K562 (cell line): Measurements from ENCODE around the gene BAIAP2. TPM values are rescaled to one million over a fixed set of nuclear protein-coding genes. Genes with fewer than 3 reads are reported as not detected.

Source experiments
- CHD7 ChIP-seq: fragments of 200-600 bp; sonication (generic); IDR thresholded peaks from one replicate; pipeline ENCODE4 v1.6.1; 2012; ENCODE audit warnings: mild to moderate bottlenecking, low read depth, low read length, inconsistent platforms
- ELK3 ChIP-seq: fragments of 450-650 bp; formaldehyde crosslinking; IDR thresholded peaks from 2 replicates; pipeline ENCODE4 v1.4.0; 2020; ENCODE audit warnings: mild to moderate bottlenecking
- GABPB2 ChIP-seq: fragments of 250-450 bp; sonication (Bioruptor Pico); conservative IDR thresholded peaks from 2 replicates; pipeline ENCODE4 v1.5.1; 2021; ENCODE audit warnings: mild to moderate bottlenecking
- HNRNPUL1 ChIP-seq: fragments of 200-400 bp; formaldehyde crosslinking; IDR thresholded peaks from 2 replicates; pipeline ENCODE4 v1.6.1; 2017; ENCODE audit warnings: low read length
- JUND ChIP-seq, 2 experiments: IDR thresholded peaks; 2 replicates in 1 of 2; 3 replicates in 1 of 2; pipeline ENCODE4 v1.6.1; 2011; ENCODE audit warnings: borderline replicate concordance in 2 of 2, low read depth in 2 of 2, low read length in 2 of 2, improper control_type of control experiment in 1 of 2, missing biosample characterization in 1 of 2, missing genetic modification characterization in 1 of 2, missing genetic modification reagents in 1 of 2
- MED1 ChIP-seq: sonication (generic); formaldehyde crosslinking; IDR thresholded peaks from 2 replicates; pipeline ENCODE4 v1.8.1; 2023; ENCODE audit warnings: missing genetic modification reagents, borderline replicate concordance
- MXI1 ChIP-seq: IDR thresholded peaks from 2 replicates; pipeline ENCODE4 v1.6.1; 2011; ENCODE audit warnings: low read depth, mild to moderate bottlenecking, improper control_type of control experiment, low read length
- MYNN ChIP-seq, 2 experiments: sonication (generic); formaldehyde crosslinking in 1 of 2; IDR thresholded peaks; 2 replicates each; pipeline versions ENCODE4 v1.5.0 to v1.6.1; 2016 to 2020; ENCODE audit warnings: antibody characterized with exemption in 1 of 2, missing genetic modification reagents in 1 of 2
- NR3C1 ChIP-seq: sonication (generic); formaldehyde crosslinking; IDR thresholded peaks from 2 replicates; pipeline ENCODE4 v1.8.1; 2022; ENCODE audit warnings: missing genetic modification reagents
- TAF15 ChIP-seq: fragments of 200-400 bp; formaldehyde crosslinking; IDR thresholded peaks from 2 replicates; pipeline ENCODE4 v1.6.1; 2017; ENCODE audit warnings: mild to moderate bottlenecking, low read depth, low read length, moderate library complexity
- ZBTB49 ChIP-seq: sonication (generic); formaldehyde crosslinking; IDR thresholded peaks from 2 replicates; pipeline ENCODE4 v1.8.0; 2022; ENCODE audit warnings: missing genetic modification reagents, mild to moderate bottlenecking, borderline replicate concordance
- polyA plus RNA-seq, 8 experiments: library from polyadenylated mRNA; depleted of rRNA in 4 of 8; stranded (reverse) in 5 of 8; unstranded in 3 of 8; fragments of >200 nt; fragmentation: Nextera tagmentation in 2 of 8; fragmentation: Illumina TruSeq in 1 of 8; extraction: Ambion mirVana in 2 of 8; extraction: Trizol in 1 of 8; gene quantifications; 2 replicates each; pipeline versions ENCODE4 v1.2.1 to v1.2.3, GENCODE V29; 2011 to 2014; ENCODE audit warnings: inconsistent platforms in 1 of 8, missing spikeins in 1 of 8
- total RNA-seq, 7 experiments: library from RNA; depleted of rRNA in 6 of 7; stranded (reverse); fragments of >200 nt in 6 of 7; fragmentation: Illumina TruSeq in 2 of 7; extraction: Trizol in 2 of 7; gene quantifications; 2 replicates each; pipeline versions ENCODE4 v1.2.1 to v1.2.3, GENCODE V29; 2011 to 2021; ENCODE audit warnings: low replicate concordance in 1 of 7

The BAIAP2 gene
- total and polyA plus RNA-seq, 9 of the 15 experiments (the other 6 are each of a cell fraction or from before 2014, with no cell fraction given), result 2.3 to 51.6 (median 18.4) TPM

GRCh38 chr17:81084680-81085419 lies 49.9 kb downstream of the BAIAP2 start (continued):
- TF ChIP-seq MXI1 (no peak), NR3C1 (CRISPR knock-in tag) (no peak), HNRNPUL1 (no peak), JUND (IDR thresholded peaks at IDR 0.05; ENCODE audit: borderline replicate concordance, low read depth, low read length) (no peak), JUND (tag; IDR thresholded peaks at IDR 0.05; ENCODE audit: borderline replicate concordance, low read depth, low read length) (no peak), MED1 (CRISPR knock-in tag) (no peak), TAF15 (no peak), ZBTB49 (no peak), ELK3 (no peak), CHD7 (no peak), MYNN (IDR thresholded peaks at IDR 0.05) (no peak), MYNN (CRISPR knock-in tag; IDR thresholded peaks at IDR 0.05) (no peak), GABPB2 (CRISPR knock-in tag) (no peak)
